Erythroblast (primary cell): ENCODE data around the gene MAST4.

ENCODE experiments used
- GATA1 ChIP-seq: IDR thresholded peaks from 2 replicates; pipeline ENCODE4 v1.6.1; 2011; ENCODE audit warnings: low read depth, mild to moderate bottlenecking, control low read depth, low read length, moderate library complexity
- POLR2A ChIP-seq: IDR thresholded peaks from 2 replicates; pipeline ENCODE4 v1.6.1; 2011; ENCODE audit warnings: mild to moderate bottlenecking, low read length

DNA sequence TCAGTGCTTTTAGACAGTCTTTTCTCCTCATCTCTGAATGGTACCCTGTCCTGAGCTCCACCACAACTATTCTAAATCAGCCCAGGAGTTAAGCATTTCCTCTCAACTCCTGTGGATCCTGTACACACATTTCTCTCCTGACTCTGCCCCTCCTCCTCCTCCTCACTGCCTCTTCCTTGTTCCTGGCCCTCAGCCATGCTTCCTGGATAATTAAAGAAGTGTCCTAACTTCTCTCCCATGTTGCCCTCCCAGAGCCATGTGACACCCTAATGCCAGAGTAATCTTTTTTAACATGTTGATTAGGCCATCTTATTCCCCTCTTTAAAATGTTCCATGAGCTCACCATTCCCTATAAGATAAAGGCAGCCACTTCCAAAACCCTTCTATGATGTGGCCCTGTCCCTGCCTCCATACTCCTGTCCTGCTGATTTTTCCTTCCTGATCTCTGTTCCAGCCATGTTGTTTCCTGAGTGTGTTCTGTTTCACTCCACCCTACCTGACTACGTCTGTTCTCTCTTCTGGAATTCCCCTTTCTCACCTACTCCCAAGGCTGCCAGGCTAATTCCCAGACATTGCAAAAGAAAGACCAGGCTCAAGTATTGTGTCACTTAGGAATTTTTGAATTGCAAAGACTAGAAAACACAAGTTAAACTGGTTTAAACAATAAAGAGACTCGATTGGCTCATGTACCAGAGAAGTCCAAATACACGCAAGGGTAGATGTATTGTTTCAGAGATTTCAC lies 295.2 kb downstream of the MAST4 start:
- no peak for TF ChIP-seq POLR2A
- no peak for TF ChIP-seq GATA1
